Endodermal cell (in vitro differentiated cells): ENCODE data around the gene TSC1. TPM values are rescaled to one million over a fixed set of nuclear protein-coding genes. Genes with fewer than 3 reads are reported as not detected.

Source experiments
- DNase-seq: peaks from one replicate; pipeline ENCODE4 v3.0.0-alpha.2; 2017
- H3K27ac ChIP-seq: 2 replicates; pipeline ENCODE4 v1.5.1; 2013; ENCODE audit warnings: mild to moderate bottlenecking, low read depth, low read length, moderate library complexity
- H3K27me3 ChIP-seq: 2 replicates; pipeline ENCODE4 v1.6.1; 2013; ENCODE audit warnings: mild to moderate bottlenecking, low read length, moderate library complexity; ENCODE audit not compliant: insufficient read depth, control insufficient read depth, poor library complexity, severe bottlenecking
- H3K36me3 ChIP-seq: 2 replicates; pipeline ENCODE4 v1.7.0; 2013; ENCODE audit warnings: mild to moderate bottlenecking, low read length, moderate library complexity; ENCODE audit not compliant: control insufficient read depth, insufficient read depth
- H3K4me1 ChIP-seq: one replicate; pipeline ENCODE4 v1.7.0; 2013; ENCODE audit warnings: low read length; ENCODE audit not compliant: control insufficient read depth, insufficient read depth
- H3K4me3 ChIP-seq: 2 replicates; pipeline ENCODE4 v1.5.1; 2013; ENCODE audit warnings: mild to moderate bottlenecking, low read length, moderate library complexity
- H3K9ac ChIP-seq: 2 replicates; pipeline ENCODE4 v1.6.1; 2013; ENCODE audit warnings: mild to moderate bottlenecking, low read length, moderate library complexity; ENCODE audit not compliant: poor library complexity, severe bottlenecking; ENCODE audit errors: extremely low read depth
- H3K9me3 ChIP-seq: 2 replicates; pipeline ENCODE4 v1.6.1; 2013; ENCODE audit warnings: mild to moderate bottlenecking, low read length, moderate library complexity; ENCODE audit not compliant: control insufficient read depth
- H3K27ac Mint-ChIP-seq: 2 replicates; pipeline ENCODE4 v1.8.0; 2020; ENCODE audit warnings: mixed read lengths
- H3K27me3 Mint-ChIP-seq: 2 replicates; pipeline ENCODE4 v1.8.0; 2021; ENCODE audit warnings: mild to moderate bottlenecking, mixed read lengths; ENCODE audit not compliant: insufficient read depth
- H3K36me3 Mint-ChIP-seq: 2 replicates; pipeline ENCODE4 v1.8.0; 2020; ENCODE audit warnings: low read depth, mixed read lengths
- H3K4me1 Mint-ChIP-seq: 2 replicates; pipeline ENCODE4 v1.8.0; 2020; ENCODE audit warnings: mixed read lengths
- H3K4me3 Mint-ChIP-seq: 2 replicates; pipeline ENCODE4 v1.8.0; 2020; ENCODE audit warnings: mild to moderate bottlenecking, moderate library complexity, mixed read lengths
- H3K9me3 Mint-ChIP-seq: 2 replicates; pipeline ENCODE4 v1.8.0; 2020; ENCODE audit warnings: mild to moderate bottlenecking, mixed read lengths
- CTCF ChIP-seq: fragments of 200-600 bp; sonication (generic); conservative IDR thresholded peaks from 2 replicates; pipeline ENCODE4 v1.5.0; 2021; ENCODE audit warnings: antibody characterized with exemption, mild to moderate bottlenecking
- WGBS, 2 experiments: methylation state at CpG; one replicate each; pipeline versions ENCODE4 v1.1.5 to v1.1.7; 2013; ENCODE audit warnings: missing lambda C conversion rate in 2 of 2, mixed read lengths in 1 of 2; ENCODE audit not compliant: insufficient coverage in 1 of 2, insufficient read length in 1 of 2; 5-methylcytosine and 5-hydroxymethylcytosine counted together
- total RNA-seq, 2 donors: library from RNA; stranded (reverse); fragmentation: NEBNext Ultra II Directional in 1 of 2; extraction: Animal tissue kit (Norgen Biotek cat#: 25700) in 1 of 2; gene quantifications; 2 replicates in 1 of 2; 3 replicates in 1 of 2; pipeline ENCODE4 v1.2.1, GENCODE V29; 2021

The TSC1 gene
- total RNA-seq, 2 donors from 2014 or later: 67.8 to 72.9 TPM

GRCh38 chr9:132937463-132937901 lies 6.9 kb downstream of the TSC1 start:
- H3K27me3 Mint-ChIP-seq: no peaks in the 10 kb centered on the region
- H3K9me3 Mint-ChIP-seq: no peaks in the 10 kb centered on the region
- Histone ChIP-seq H3K27me3 (no peaks in the 10 kb centered on the region), H3K9ac (no peak overlapping the region), H3K4me1 (no peaks in the 10 kb centered on the region), H3K27ac (no peak overlapping the region), H3K9me3 (no peaks in the 10 kb centered on the region), H3K4me3 (no peak overlapping the region), H3K36me3 (peaks cover 23% of the 10 kb centered on the region)
- H3K4me3 Mint-ChIP-seq: no peak overlapping the region
- H3K4me1 Mint-ChIP-seq: peaks cover 6% of the 10 kb centered on the region
- no peak for DNase-seq
- no peak for TF ChIP-seq CTCF
- H3K36me3 Mint-ChIP-seq: peaks cover 16% of the 10 kb centered on the region
- no peak overlapping the region for H3K27ac Mint-ChIP-seq
- 96 to 100% methylated on average over 3 to 7 of the region's 7 CpGs for WGBS, 2 experiments

GRCh38 chr9:132935026-132935425 lies 9.4 kb downstream of the TSC1 start:
- Mint-ChIP-seq H3K4me3 (no peak overlapping the region), H3K4me1 (peaks cover 3% of the 10 kb centered on the region), H3K27ac (no peak overlapping the region), H3K36me3 (peaks cover 20% of the 10 kb centered on the region), H3K9me3 (no peaks in the 10 kb centered on the region), H3K27me3 (no peaks in the 10 kb centered on the region)
- no peaks in the 10 kb centered on the region for H3K4me1 ChIP-seq
- 95 to 100% methylated on average over 3 to 6 of the region's 6 CpGs for WGBS, 2 experiments
- H3K27ac ChIP-seq: no peak overlapping the region
- peaks cover 32% of the 10 kb centered on the region for H3K36me3 ChIP-seq
- no peak for DNase-seq
- no peak for TF ChIP-seq CTCF
- no peak overlapping the region for H3K4me3 ChIP-seq
- H3K9me3 ChIP-seq: no peaks in the 10 kb centered on the region
- no peak overlapping the region for H3K9ac ChIP-seq
- H3K27me3 ChIP-seq: no peaks in the 10 kb centered on the region

GRCh38 chr9:132931178-132931735 lies 13.2 kb downstream of the TSC1 start:
- 85 to 97% methylated on average over 5 to 9 of the region's 9 CpGs for WGBS, 2 experiments
- Histone ChIP-seq H3K27me3 (no peaks in the 10 kb centered on the region), H3K27ac (no peak overlapping the region), H3K9me3 (no peaks in the 10 kb centered on the region), H3K4me3 (no peak overlapping the region), H3K36me3 (peaks cover 54% of the 10 kb centered on the region), H3K4me1 (no peaks in the 10 kb centered on the region), H3K9ac (no peak overlapping the region)
- Mint-ChIP-seq H3K36me3 (peaks cover 46% of the 10 kb centered on the region), H3K4me1 (no peaks in the 10 kb centered on the region), H3K4me3 (no peak overlapping the region), H3K27ac (no peak overlapping the region), H3K27me3 (no peaks in the 10 kb centered on the region), H3K9me3 (no peaks in the 10 kb centered on the region)
- DNase-seq: no peak
- TF ChIP-seq CTCF: no peak
